ENCODE results near the gene ELMOD3. TPM values are rescaled to one million over a fixed set of nuclear protein-coding genes. Genes with fewer than 3 reads are reported as not detected.
"Not testable (repeated sequence)": the region's sequence is repeated elsewhere in the genome, so short reads cannot be mapped to it uniquely, and the experiment has no call there.

The ELMOD3 gene
- total RNA-seq, 1 donor from 2014 or later = 27.0 TPM

DNA sequence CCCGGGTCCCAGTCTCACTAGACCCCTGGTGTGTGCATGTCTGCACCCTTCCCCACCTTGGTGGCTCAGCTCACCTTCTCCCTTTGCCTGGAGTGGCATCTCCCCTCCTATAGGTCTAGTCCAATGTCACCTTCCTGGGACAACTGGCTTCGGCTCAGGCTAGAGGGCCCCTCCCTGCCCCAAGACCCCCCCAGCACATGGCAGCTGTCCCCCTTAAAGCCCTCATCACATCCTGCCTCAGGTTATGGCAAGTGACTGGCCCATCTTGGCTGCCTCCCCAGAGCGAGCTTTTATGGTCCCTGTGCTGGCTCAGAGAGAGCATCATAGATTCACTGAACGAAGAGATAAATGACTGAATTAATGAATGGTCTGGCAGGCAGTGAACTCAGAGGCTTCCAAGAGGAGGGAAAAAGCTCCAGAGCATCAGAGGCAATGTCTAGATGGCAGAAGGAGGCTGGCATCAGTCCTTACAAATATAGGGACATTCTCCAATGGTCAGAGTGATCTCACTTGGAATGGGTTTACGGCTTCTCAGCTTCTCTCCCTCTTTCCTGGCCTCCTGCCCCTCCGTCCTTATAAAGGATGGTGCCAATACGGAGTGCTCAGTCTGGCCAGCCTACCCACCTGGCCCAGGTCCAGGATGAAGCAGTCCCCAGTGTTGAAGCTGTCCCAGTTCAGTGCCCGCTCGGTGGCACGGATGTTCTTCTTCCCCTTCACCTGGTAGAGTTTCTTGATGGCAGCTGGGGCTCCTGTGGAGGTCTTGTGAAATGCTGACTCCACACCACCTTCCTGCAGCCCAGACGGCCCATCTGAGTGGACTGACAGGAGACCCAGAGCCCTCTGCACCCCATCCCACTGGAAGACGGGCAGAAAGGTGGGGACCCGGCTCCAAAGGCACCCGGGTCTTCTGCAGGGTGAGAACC is 46.2 kb downstream of the ELMOD3 start:
- DNase-seq (ENCODE audit: low spot score) = no peak

DNA sequence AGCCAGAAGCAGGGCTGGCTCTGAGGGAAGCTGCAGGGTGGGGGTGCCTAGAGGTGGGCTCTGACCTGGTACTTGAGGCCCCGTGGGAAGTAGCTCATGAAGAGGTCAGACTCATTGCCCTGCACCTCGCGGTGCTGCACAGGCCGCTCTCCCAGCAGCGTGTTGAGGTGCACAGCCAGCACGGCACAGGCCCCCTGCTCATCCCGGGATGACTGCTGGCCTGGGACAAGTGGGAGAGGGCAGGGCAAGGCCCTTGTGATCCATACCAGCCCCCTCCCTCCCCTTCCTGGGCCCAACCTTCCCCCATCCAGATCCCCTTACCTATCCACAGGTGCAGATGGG is 46.9 kb downstream of the ELMOD3 start:
- DNase-seq (ENCODE audit: low spot score) = no peak

DNA sequence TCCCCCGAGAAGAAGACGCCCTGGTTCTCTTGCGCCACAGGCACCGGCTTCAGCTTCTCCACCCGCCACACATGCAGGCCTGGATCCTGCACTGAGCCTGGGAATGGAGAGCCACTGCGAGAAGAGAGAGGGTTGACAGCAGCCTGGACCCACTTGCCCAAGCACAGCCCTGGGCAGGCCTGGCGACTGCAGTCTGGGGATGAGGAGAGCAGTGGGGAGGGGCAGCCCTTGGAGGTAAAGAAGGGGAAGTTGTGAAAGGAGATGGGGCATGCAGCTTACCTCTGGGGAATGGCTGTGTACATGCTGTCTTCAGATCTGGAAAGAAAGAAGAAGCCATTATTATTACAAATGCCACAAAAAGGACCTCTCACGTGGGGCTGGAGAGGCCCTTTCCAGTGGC is 47.3 kb downstream of the ELMOD3 start:
- no peak for DNase-seq (ENCODE audit: low spot score)

DNA sequence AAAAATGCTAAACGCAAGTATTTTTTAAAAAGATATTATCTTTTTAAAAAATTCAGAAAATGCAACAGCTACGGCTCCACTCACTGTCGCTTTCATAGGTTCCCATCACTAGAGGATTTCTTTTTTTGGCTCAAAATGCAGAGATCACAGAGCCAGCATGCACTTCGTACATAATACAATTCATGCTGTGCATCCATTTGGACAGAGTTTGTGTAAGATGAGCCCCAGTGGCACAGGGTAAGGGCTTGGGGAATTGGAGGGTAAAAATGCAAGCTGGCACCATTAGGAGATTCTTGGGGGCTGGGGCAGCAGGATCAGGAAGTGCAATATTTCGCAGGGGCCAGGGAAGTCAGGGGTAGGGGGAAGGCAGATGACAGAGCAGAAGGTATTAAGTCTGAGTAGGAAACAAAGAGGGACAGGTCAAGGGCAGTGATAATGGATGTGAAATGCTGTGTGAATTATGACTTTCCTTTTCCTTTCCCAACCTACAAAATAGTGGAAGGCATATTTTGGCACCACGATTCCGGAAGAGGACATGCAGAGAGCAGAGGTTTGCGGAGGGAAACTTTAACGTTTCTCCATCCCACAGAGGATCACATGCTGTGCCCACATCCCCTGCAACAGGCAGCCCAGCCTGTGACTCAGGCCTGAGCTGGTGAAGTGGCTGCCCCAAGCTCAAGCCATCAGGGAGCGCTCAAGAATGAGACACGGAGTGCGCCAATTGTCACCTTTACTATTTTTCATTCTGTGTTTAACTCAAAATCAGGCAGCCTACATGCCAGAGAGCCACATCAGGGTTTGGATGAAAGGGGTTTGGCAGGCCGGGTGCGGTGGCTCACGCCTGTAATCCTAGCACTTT is 50.9 kb downstream of the ELMOD3 start:
- no peak for DNase-seq (ENCODE audit: low spot score)

DNA sequence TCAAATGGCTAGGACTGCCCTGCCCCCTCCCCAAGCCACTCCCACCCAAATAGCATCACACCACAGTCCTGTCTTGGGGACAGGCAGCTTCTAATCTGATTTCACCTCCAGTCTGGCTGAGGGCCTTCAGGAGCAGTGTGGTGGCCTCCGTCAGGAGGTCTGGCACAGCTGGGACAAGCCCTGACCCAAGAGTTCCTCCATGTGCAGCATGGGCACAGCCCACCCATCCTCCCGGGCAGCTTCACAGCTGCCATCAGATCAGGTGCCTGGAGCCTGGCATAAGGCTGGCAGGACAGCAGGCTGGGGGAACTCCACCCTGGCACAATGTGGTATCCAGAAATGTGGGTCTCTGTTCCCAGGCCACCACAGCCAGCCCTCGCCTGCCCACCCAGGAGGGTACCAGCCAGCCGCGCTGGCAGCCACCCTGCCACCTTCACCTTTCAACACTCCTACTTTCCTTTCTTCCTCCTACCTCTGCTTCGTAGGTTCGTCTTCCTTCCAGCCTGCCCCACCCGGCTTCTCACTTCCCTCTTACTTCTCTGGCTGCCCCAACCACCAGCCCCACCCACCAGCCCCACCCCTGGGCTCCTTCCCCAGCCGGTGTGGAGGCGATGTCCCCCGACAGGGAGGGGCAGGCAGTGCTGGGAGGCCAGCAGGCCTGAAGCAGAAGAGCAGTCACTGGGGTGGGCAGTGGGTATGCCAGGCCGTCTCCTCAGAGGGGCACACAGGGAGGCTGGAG is 55.4 kb downstream of the ELMOD3 start, which contains the start of gene CAPG:
CAPG (minus strand) TSS at position 522 of the 739 bp plus-strand sequence. CDS start 8,221 bp downstream, outside the sequence.
- no peak for DNase-seq (ENCODE audit: low spot score)

DNA sequence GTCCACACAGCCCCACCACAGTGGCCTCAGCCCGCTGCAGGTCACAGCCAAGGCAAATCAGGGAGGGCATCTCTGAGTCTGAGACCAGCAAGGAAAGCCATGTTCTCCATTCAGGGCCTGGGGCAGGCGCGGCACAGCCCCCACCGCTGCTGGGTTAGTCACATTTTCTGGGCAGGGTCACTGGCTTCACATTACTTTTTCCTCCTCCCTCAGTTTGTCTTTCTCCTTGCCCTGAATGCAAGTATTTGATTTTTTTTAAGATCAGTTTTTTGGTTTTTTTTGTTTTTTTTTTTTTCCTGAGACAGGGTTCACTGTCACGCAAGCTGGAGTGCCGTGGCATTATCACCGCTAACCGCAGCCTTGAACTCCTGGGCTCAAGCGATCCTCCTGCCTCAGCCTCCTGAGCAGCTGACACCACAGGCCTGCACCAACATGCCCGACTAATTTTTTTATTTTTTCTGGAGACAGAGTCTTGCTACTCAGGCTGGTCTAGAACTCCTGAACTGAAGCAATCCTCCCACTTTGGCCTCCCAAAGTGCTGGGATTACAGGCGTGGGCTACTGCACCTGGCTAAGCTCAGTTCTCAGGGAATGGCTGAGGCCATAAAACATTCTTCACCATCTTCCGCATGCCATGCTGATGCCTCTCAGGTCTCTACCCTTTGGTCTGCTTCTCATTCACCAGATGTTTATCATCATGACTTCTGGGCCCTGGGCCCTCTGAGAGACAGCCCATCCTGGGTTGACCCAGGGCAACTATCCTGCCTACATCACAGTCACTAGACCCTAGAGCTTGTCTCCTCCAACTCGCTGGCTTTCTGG is 56.2 kb downstream of the ELMOD3 start:
- DNase-seq (ENCODE audit: low spot score) = no peak

DNA sequence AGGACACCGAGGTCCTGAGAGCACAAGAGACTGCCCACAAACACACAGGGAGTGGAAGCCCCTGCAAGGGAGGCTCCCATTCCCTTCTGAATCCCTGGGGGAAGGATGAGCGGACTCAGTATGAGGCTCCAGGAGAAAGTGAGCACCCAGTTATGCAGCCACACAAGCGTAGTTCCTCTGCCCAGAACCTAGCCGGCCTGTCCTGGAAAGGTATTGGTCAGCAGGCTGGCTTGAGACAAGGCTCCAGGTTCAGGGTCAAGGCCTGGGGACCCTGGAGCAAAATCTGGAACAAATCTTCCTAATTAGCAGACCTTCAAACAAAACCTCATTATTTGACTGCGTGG is 56.8 kb downstream of the ELMOD3 start:
- no peak for DNase-seq (ENCODE audit: low spot score)

DNA sequence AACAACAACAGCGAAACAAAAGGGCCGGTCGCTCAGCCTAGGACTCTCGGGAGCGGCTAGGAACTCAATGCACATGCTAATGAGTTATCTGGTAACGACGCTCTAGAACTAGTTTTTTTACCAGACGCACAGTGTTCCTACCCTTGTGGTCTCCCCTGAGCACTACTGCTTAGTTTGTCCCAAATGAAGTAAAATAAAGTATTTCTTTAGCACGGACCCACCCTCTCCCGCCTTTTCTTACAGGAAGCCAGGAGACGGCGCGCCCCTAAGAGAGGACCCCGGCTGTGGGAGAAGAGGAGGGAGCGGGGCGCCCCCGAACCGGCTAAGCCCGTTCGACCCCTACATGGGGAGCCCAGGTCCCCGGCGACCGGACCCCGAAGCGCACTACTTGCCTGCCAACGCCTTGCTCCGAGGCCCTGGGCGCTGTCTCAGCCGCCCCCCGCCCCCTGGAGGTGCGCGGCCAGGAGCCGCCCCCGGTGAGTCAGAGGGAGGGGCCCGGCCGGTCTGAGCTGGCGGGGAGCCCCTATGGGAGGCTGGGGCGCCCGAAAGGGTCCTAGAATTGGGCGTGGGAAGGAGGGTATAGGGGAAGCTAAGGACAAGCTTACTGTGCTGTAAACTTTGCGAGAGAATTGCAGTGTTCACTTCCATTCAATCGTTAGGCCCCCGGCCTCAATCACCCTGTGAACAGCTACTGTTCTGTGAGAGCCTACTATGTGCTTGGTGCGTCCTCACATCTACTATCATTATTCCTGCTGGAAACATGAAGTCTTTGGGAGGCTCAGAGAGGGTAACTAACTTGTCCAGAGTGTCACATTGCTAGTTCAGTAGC is 59.2 kb downstream of the ELMOD3 start:
- DNase-seq (ENCODE audit: low spot score) = peak; percentile 82

DNA sequence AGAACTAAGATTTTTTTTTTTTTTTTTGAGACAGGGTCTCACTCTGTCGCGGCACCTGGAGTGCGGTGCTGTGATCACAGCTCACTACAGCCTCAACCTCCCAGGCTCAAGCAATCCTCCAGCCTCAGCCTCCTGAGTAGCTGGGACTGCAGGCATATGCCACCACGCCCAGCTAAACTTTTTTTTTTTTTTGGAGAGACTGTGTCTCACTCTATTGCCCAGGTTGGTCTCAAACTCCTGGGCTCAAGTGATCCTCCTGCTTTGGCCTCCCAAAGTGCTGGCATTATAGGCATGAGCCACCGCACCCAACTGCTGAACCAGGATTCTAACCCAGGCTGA is 59.8 kb downstream of the ELMOD3 start:
- not testable (repeated sequence) for DNase-seq (ENCODE audit: low spot score)

DNA sequence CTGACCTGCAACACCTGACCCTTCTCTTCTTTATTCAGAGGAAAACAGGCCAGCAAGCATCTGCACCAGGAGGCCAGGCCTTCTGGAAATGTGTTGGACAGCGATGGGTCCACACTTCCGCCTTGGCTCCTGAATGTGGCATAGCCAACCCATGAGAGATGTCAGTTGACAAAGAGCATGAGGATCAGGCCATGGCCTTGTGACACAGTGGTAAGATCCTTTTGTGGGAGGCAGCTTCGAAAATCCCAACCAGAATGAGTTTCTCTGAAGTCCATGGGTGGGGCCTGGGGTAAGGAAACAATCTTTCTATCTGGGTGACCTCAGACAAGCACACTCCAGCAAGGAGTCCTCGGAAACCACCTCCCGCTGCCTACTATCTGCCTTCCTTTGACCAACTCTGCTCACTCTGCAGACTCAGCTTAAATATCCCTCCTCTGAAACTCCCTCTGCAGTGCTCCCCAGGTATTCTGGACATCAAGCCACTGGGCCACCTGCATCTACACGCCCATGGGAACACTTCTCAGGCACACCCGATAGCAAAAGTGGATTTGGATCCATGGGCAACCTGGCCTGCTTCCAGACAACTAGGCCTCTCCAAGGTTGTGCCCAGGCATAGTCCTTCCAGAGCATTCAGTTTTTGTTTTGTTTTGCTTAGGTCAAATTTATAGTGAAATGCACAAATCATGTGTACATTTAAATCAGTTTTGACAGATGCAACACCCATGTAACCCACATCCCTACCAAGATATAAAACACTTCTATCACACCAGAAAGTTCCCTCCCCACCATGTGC is 60.4 kb downstream of the ELMOD3 start:
- DNase-seq (ENCODE audit: low spot score) = no peak

DNA sequence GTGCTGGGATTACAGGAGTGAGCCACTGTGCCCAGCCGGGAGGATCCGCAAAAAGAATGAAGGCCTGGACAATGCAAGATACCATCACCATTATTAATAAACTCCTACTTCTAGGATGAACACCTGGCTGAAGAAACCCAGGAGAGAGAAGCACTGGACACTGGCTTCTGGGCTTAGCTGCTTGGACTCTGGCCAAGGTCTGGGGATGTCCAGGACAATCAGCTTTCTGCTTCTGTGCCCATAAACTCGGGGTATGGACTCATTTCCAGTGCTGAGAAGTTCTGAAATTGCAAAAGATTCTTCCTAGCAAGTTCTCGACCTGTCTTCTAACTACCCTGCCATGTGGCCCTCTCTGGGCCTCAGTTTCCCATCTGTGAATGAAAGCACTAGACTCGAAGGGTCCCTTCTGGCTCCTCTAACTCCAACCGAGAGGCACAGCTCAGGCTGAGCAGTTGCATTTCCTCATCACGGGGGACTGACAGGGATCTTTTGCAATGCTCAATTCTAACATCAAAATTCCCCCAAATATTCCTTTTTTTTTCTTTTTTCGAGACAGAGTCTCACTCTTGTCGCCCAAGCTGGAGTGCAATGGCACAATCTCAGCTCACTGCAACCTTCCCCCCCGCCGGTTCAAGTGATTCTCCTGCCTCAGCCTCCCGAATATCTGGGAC is 61.5 kb downstream of the ELMOD3 start:
- no peak for DNase-seq (ENCODE audit: low spot score)

DNA sequence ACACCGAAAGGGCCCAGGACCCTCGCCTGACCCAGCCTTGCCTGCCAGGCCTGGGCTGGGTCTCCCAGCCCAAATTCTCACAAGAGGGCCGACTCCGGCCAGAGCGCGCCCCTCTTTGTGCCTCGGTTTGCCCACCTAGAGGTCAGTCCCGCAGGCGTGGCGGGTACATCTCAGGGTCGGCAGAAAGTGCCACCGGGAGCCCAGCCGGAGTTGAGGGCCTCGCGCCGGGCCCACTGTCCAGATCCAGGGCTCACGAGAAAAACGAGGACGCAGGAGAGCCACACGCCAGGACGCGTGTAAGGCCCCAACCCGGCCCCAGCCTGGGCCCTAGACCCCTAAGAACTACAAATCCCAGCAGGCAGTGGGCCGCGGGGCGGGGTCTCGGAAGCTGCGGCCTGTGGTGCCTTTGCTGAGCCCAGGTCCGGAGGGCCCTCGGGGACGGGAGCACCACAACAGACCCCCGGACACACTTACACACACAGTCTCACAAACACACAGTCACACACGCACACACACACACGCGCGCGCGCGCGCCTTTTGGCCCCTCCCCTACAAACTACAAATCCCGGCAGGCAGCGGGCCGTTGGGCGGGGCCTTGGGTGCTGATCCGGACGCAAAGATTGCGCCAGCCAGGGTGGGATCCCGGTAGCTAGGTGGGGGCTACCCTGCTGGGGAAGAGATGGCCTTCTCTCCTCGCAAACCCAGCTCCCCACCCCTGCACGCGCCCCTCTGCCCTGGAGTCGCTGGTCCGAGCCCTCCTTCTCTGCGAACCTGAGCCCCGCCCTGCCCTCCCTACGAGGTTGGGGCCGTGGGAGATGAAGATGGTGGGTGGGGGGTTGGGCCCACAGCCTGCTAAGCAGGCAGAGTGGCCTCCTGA is 63.8 kb downstream of the ELMOD3 start, which contains the start of gene SH2D6:
SH2D6 (plus strand) TSS at position 583 of the 877 bp plus-strand sequence. CDS start 10,752 bp downstream, outside the sequence.
- peak; percentile 89 for DNase-seq (ENCODE audit: low spot score)

DNA sequence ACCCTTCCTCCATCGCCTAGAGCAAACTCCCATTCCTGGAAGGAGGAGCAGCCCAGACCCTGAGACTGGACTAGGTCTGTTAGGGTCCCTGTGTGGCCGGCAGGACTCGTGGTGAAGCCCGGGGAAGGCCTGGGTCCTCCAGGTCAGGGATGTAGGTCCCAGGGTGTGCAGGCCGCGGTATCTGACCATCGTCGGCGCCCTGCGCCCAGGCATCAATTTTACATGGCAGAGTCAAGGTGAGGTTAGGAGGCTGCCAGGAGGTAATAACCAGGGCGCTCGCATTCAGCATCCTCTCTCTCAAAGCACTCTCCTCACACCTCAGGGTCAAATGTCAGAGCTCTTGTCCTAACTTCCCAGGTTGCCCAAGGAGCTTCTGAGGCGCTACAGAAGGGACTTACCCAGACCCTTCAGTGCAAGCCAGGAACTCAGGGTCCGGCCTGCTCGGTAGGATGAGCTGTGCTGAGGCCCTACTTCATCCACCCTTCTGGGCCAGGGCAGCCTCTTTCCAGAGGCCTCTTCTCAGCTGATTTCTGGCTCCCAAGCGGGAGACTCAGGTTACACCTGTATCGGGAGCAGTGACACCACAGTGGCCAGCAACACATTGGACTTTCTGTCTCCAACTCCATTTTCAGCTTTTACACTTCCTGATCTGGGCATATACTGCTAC is 64.6 kb downstream of the ELMOD3 start:
- DNase-seq (ENCODE audit: low spot score) = no peak

DNA sequence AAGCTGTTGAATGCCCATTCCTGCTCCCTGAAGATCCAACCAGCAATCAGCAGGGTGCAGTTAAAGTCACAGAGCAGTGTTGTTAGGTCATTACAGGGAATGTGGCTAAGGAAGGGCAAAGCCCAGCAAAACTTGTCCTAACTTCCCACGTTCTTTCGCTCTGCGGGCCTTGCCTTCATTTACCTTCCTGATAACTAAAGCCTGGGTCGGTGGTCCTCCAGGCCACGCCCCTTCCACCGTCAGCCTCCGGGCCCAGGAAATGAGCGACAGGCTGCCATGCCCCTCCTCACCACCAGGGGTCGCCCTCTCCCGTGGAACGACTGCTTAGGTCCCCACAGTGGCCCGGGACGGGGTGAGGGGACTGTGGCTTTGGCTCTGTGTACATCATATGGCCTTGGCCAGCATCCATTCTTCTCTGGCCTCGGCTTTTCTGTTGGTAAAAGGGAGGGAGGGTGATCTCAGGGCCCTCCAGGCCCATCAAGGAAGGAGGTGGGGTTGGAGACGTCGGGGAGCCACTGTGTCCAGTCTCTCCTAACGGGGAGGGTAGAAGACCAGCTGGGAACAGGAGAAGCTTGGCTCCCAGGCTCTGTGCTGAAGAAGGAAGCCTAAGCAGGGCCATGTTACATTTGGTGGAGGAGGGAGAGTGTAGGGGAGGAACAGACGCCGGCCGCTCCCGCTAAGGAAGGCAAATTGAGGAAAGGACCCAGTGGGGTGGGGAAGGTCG is 66.1 kb downstream of the ELMOD3 start:
- peak; percentile 85 for DNase-seq (ENCODE audit: low spot score)

DNA sequence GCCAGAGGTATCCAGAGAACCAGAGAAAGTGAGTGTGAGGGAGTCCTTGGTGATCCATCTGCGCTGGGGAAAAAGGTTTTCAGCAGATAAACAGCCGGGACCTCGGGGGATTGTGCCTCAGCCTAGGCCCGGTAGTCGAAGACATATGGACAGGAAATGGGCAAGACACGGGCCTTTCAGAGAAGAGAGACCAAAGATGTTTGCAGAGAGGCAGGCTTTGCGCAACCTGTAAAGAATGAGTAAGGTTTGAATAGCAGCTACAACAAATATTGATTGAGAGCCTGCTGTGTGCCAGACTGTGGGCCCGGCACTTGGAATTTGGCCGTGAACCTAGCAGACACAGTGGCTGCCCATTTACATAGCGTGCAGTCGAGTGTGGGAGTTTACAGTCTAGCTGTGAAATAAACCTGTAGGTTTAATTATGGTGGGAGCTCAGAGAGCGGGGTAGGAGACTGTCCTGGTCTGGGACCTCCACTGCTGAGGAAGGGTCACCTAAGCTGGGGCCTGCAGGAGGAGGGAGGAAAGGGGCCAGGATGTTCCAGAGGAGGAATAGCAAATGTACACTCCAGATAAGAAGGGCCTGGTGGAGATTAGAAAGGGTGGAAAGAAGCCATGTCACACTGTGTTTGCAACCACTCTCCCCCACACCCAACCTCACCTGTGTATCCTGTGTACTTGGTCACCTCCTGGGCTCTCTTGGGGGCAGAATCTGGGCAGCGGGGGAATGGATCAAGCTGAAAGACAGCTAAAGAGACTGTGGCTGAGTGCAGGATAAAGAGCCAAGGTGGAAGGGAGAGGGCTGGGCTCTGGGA is 66.9 kb downstream of the ELMOD3 start:
- no peak for DNase-seq (ENCODE audit: low spot score)

DNA sequence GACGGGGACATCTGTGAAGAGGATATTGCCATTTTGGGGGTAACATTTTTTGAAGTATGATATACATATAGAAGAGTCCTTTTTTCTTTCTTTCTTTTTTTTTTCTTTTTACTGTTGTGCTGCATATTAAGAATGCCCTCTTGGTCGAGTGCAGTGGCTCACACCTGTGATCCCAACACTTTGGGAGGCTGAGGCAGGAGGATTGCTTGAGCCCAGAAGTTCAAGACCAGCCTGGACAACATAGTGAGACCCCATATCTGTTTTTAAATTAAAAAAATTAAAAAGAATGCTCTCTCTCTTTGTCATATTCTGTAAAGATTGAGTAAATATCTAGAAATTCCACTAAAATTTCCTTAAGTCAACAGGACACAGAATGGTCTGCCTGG is 67.5 kb downstream of the ELMOD3 start:
- DNase-seq (ENCODE audit: low spot score) = no peak

Measured in umbilical cord (tissue), 2 donors.